DND-41 (cell line): ENCODE data around the gene ERVFRD-1.

Source experiments
- EZH2 ChIP-seq: IDR thresholded peaks from 3 replicates; pipeline ENCODE4 v1.6.1; 2012; ENCODE audit warnings: borderline replicate concordance, low read depth, mild to moderate bottlenecking, moderate library complexity, low read length, inconsistent platforms; ENCODE audit not compliant: severe bottlenecking
- TF ChIP-seq, protein P1 (sequence below): IDR thresholded peaks from 2 replicates; pipeline ENCODE4 v1.5.1; 2012; ENCODE audit warnings: borderline replicate concordance, low read length, moderate library complexity, mild to moderate bottlenecking; ENCODE audit not compliant: poor library complexity, severe bottlenecking; ENCODE audit errors: extremely low read depth

GRCh38 chr6:11130605-11131004 lies 19.1 kb upstream of the ERVFRD-1 start:
- TF ChIP-seq, protein P1, sequence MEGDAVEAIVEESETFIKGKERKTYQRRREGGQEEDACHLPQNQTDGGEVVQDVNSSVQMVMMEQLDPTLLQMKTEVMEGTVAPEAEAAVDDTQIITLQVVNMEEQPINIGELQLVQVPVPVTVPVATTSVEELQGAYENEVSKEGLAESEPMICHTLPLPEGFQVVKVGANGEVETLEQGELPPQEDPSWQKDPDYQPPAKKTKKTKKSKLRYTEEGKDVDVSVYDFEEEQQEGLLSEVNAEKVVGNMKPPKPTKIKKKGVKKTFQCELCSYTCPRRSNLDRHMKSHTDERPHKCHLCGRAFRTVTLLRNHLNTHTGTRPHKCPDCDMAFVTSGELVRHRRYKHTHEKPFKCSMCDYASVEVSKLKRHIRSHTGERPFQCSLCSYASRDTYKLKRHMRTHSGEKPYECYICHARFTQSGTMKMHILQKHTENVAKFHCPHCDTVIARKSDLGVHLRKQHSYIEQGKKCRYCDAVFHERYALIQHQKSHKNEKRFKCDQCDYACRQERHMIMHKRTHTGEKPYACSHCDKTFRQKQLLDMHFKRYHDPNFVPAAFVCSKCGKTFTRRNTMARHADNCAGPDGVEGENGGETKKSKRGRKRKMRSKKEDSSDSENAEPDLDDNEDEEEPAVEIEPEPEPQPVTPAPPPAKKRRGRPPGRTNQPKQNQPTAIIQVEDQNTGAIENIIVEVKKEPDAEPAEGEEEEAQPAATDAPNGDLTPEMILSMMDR, result no peak
- no peak for TF ChIP-seq EZH2
